HUES6 (cell line): Measurements from ENCODE around the gene DISC1.
"Not testable (repeated sequence)": the region's sequence is repeated elsewhere in the genome, so short reads cannot be mapped to it uniquely, and the experiment has no call there.

ENCODE experiments used
- H3K27ac ChIP-seq: 2 replicates; pipeline ENCODE4 v1.7.0; 2013; ENCODE audit warnings: low read depth, mild to moderate bottlenecking, low read length, inconsistent platforms
- H3K27me3 ChIP-seq: 2 replicates; pipeline ENCODE4 v1.6.1; 2013; ENCODE audit warnings: low read length; ENCODE audit not compliant: control insufficient read depth, insufficient read depth
- H3K36me3 ChIP-seq: 2 replicates; pipeline ENCODE4 v1.6.1; 2013; ENCODE audit warnings: low read length; ENCODE audit not compliant: control insufficient read depth, insufficient read depth
- H3K4me1 ChIP-seq: 2 replicates; pipeline ENCODE4 v1.6.1; 2013; ENCODE audit warnings: low read length; ENCODE audit not compliant: control insufficient read depth, insufficient read depth
- H3K4me3 ChIP-seq: 2 replicates; pipeline ENCODE4 v1.5.1; 2013; ENCODE audit warnings: low read depth, low read length
- H3K9ac ChIP-seq: one replicate; pipeline ENCODE4 v1.6.1; 2013; ENCODE audit warnings: mild to moderate bottlenecking, low read length
- H3K9me3 ChIP-seq: 2 replicates; pipeline ENCODE4 v1.6.1; 2013; ENCODE audit warnings: low read depth, low read length; ENCODE audit not compliant: control insufficient read depth, insufficient read depth

The DISC1 gene

GRCh38 chr1:231962636-231963035 lies 336.0 kb downstream of the DISC1 start:
- H3K27me3 ChIP-seq, result no peaks in the 10 kb centered on the region
- H3K4me3 ChIP-seq, result no peak overlapping the region
- no peaks in the 10 kb centered on the region for H3K9me3 ChIP-seq
- H3K9ac ChIP-seq, result no peak overlapping the region
- peaks cover 4% of the 10 kb centered on the region; the same call in 1 of the 2 replicates for H3K4me1 ChIP-seq
- H3K27ac ChIP-seq, result no peak overlapping the region
- no peaks in the 10 kb centered on the region for H3K36me3 ChIP-seq

DNA sequence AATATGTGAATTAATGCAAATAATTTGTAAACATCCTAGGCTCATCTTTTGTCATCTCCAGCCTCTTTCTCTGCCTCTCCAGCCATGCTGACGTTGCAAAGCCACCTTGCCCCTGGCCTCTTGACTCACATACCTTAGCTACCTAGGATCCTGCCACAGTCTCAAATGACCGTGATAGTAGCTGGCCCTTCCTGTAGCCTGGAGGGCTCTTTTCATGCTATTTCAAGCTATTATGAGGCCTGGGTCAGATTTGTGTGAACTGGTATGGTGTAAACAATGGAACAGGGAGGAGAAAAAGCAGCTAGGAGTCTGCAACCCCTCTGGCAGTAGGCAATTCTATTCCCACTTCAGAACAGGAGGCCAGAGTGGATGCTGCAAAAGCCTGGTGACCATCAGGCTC lies 337.7 kb downstream of the DISC1 start:
- Histone ChIP-seq H3K4me1 (peaks cover 4% of the 10 kb centered on the region; the same call in 1 of the 2 replicates), H3K27me3 (no peaks in the 10 kb centered on the region), H3K36me3 (no peaks in the 10 kb centered on the region), H3K27ac (no peak overlapping the region), H3K4me3 (no peak overlapping the region), H3K9ac (no peak overlapping the region), H3K9me3 (no peaks in the 10 kb centered on the region)

- Histone ChIP-seq H3K9ac (no peak overlapping the region), H3K27ac (no peak overlapping the region), H3K9me3 (no peaks in the 10 kb centered on the region), H3K4me3 (no peak overlapping the region), H3K27me3 (no peaks in the 10 kb centered on the region), H3K36me3 (no peaks in the 10 kb centered on the region), H3K4me1 (peaks cover 4% of the 10 kb centered on the region; the same call in 1 of the 2 replicates)
Observed at GRCh38 chr1:231964961-231965360, 338.4 kb downstream of the DISC1 start.

DNA sequence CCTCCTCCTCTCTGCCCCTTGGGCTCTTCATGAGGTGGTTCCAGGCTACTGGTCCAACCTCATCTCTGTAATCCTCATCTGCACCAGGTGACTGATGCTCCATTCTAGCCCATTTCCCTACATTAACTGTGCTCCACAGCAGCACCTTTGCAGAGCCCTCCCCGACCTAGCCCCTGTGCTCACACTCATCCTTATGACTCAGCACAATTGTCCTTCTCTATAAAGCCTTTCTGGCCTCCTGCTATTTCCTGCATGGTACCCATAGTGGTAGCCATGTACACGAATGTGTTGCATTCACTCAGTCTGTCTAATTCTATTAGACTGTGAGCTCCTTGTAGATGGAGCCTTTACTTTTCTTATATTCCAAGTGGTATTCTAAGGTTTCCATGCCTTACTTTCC lies 339.0 kb downstream of the DISC1 start:
- Histone ChIP-seq H3K4me1 (peaks cover 4% of the 10 kb centered on the region; the same call in 1 of the 2 replicates), H3K4me3 (no peak overlapping the region), H3K9me3 (no peaks in the 10 kb centered on the region), H3K27me3 (no peaks in the 10 kb centered on the region), H3K27ac (no peak overlapping the region), H3K9ac (no peak overlapping the region), H3K36me3 (no peaks in the 10 kb centered on the region)

DNA sequence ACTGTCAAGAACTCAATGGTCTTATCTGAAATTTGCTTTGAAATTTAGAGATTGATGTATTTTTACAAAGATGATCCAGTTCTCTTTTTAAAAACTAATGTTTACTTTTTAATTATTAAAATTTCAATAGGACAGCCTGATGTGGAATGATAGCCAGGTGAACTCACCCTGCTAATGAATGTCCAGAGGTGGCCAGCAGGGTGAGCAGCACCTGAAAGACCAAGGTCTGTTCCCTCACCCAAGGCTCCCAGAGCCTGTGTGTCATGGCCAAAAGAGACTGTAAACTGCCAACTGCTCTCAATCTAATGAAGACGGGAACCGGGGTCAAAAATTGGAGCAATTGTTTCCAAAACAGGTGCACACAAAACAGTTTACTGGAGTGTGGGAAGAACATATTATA lies 340.4 kb downstream of the DISC1 start:
- Histone ChIP-seq H3K27me3 (no peaks in the 10 kb centered on the region), H3K36me3 (no peaks in the 10 kb centered on the region), H3K9me3 (no peaks in the 10 kb centered on the region), H3K27ac (no peak overlapping the region), H3K4me3 (no peak overlapping the region), H3K4me1 (peaks cover 4% of the 10 kb centered on the region; the same call in 1 of the 2 replicates), H3K9ac (no peak overlapping the region)

DNA sequence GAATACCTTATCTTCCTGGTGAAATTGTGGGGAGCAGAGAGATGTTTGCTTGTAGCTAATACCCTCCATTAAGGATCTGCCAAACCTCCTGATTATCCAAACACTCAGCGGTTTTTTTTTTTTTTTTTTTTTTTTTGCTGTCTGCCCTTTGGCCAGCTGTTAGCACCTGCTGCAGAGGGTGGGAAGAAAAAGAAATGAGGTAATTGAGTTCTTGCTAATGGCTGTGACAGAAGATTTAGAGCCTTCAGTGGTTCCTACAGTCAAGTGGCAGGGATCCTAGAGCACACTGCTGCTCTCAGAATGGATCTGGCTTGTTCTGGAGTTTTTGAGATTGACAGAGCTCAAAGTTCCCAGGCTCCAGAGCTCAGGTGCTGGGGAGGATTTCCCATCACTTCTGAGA lies 342.5 kb downstream of the DISC1 start:
- Histone ChIP-seq H3K9me3 (no peaks in the 10 kb centered on the region), H3K9ac (no peak overlapping the region), H3K27ac (no peak overlapping the region), H3K27me3 (no peaks in the 10 kb centered on the region), H3K4me1 (peaks cover 4% of the 10 kb centered on the region; the same call in 1 of the 2 replicates), H3K36me3 (no peaks in the 10 kb centered on the region), H3K4me3 (no peak overlapping the region)

- H3K4me3 ChIP-seq, H3K27me3 ChIP-seq, H3K4me1 ChIP-seq, H3K36me3 ChIP-seq, H3K9me3 ChIP-seq, H3K27ac ChIP-seq, H3K9ac ChIP-seq: not testable (repeated sequence)
Observed at GRCh38 chr1:231969761-231970160, 343.2 kb downstream of the DISC1 start.

GRCh38 chr1:231970684-231971083 lies 344.1 kb downstream of the DISC1 start:
- H3K4me1 ChIP-seq, result no peaks in the 10 kb centered on the region; the same call in 1 of the 2 replicates
- no peak overlapping the region for H3K4me3 ChIP-seq
- no peaks in the 10 kb centered on the region for H3K27me3 ChIP-seq
- no peaks in the 10 kb centered on the region for H3K36me3 ChIP-seq
- no peak overlapping the region for H3K27ac ChIP-seq
- H3K9ac ChIP-seq, result no peak overlapping the region
- H3K9me3 ChIP-seq, result no peaks in the 10 kb centered on the region

DNA sequence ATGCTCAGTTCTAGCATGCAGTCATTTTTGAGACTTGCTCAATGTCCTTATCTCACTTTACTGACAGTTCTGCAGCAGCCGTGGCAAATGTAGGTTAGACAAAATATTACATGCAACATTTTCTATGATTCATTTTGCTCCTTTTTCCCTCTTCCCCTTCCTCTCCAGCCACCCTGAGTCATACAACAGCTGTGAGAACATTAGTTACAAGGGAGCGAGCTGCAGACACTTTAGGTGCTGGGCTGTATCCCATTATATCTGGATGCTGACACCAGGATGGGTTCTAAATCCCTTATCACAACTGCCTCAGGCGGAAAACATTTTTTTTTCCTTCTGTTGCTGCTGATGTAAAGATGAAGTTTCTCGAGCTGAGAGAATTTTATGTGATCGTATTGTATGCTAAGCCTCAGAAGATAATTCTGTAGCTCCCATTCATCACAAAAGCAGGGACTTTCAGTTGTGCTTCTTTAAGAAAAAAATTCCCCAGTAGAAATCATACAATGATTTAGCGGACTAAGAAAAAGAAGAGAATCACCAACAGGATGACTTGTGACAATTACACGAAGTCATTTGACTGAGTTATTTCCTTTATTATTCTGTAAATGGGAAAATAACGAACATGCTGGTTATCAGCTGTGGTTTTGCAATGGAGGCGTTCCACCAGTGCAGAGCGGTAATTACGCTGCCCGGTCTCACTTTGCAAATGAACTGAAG lies 345.0 kb downstream of the DISC1 start:
- Histone ChIP-seq H3K4me3 (no peak overlapping the region), H3K4me1 (no peaks in the 10 kb centered on the region), H3K36me3 (no peaks in the 10 kb centered on the region), H3K9me3 (no peaks in the 10 kb centered on the region), H3K27ac (no peak overlapping the region), H3K27me3 (no peaks in the 10 kb centered on the region), H3K9ac (no peak overlapping the region)

- peaks cover under 1% of the 10 kb centered on the region; the same call in 1 of the 2 replicates for H3K9me3 ChIP-seq
- H3K36me3 ChIP-seq, result no peaks in the 10 kb centered on the region
- H3K4me3 ChIP-seq, result no peak overlapping the region
- no peaks in the 10 kb centered on the region for H3K4me1 ChIP-seq
- H3K27ac ChIP-seq, result no peak overlapping the region
- H3K9ac ChIP-seq, result no peak overlapping the region
- no peaks in the 10 kb centered on the region for H3K27me3 ChIP-seq
Observed at GRCh38 chr1:231972111-231972445, 345.5 kb downstream of the DISC1 start.

GRCh38 chr1:231973830-231974229 lies 347.2 kb downstream of the DISC1 start:
- H3K4me3 ChIP-seq, result no peak overlapping the region
- H3K9ac ChIP-seq, result no peak overlapping the region
- no peak overlapping the region for H3K27ac ChIP-seq
- H3K27me3 ChIP-seq, result no peaks in the 10 kb centered on the region
- H3K36me3 ChIP-seq, result no peaks in the 10 kb centered on the region
- H3K4me1 ChIP-seq, result no peaks in the 10 kb centered on the region
- H3K9me3 ChIP-seq, result peaks cover 8% of the 10 kb centered on the region; the same call in 1 of the 2 replicates
